HepG2 (cell line): ENCODE measurements around the gene PAK6. TPM values are rescaled to one million over a fixed set of nuclear protein-coding genes. Genes with fewer than 3 reads are reported as not detected.

Source experiments
- ATAC-seq: fragments of 200-7000 bp; cut with Tn5 transposase; 3 replicates; pipeline ENCODE4 v1.9.1; 2020; ENCODE audit warnings: mild to moderate bottlenecking, moderate library complexity
- BruUV-seq: library from RNA; stranded (reverse); fragments of 400-500 nt; replicated peaks from 2 replicates; lab custom pipeline; 2021; lab: Mats Ljungman, UMichigan
- CTCF ChIA-PET: fragments of 300-600 bp; formaldehyde crosslinking; extraction: SDS; loops from one replicate; lab custom pipeline; 2021; ENCODE audit warnings: low total read pairs, inconsistent platforms, low intra/inter-chr PET ratio; lab: Yijun Ruan, JAX
- POLR2A ChIA-PET: fragments of 350-600 bp; sonication (Branson Sonifier 250); formaldehyde crosslinking; loops from one replicate; lab custom pipeline; 2020; ENCODE audit warnings: antibody characterized with exemption, inconsistent platforms; lab: Yijun Ruan, JAX
- DNase-seq: peaks from one replicate; pipeline ENCODE4 v3.0.0-alpha.2; 2015; ENCODE audit warnings: low spot score
- FAIRE-seq: peaks from 3 replicates; lab custom pipeline; 2011; peaks lifted over from hg19 to GRCh38; lab: Jason Lieb, UNC
- H2AFZ ChIP-seq: one replicate; pipeline ENCODE4 v1.6.1; 2011; ENCODE audit warnings: low read length, inconsistent platforms
- H3K27ac ChIP-seq: fragments of 300-600 bp; 3 replicates; pipeline ENCODE4 v1.8.0; 2011; ENCODE audit warnings: mixed run types, mild to moderate bottlenecking, mixed read lengths, low read length, inconsistent platforms; ENCODE audit not compliant: insufficient read depth; ENCODE audit errors: extremely low read length
- H3K27me3 ChIP-seq, 2 experiments: fragments of 200-600 bp in 1 of 2; 2 replicates in 1 of 2; 3 replicates in 1 of 2; pipeline versions ENCODE4 v1.6.0 to v1.8.0; 2011; ENCODE audit warnings: low read length in 2 of 2, mild to moderate bottlenecking in 2 of 2, moderate library complexity in 2 of 2, inconsistent platforms in 1 of 2; ENCODE audit not compliant: insufficient read depth in 2 of 2, control insufficient read depth in 1 of 2
- H3K36me3 ChIP-seq, 2 experiments: fragments of 200-600 bp in 1 of 2; replicated peaks in 1 of 2; 2 replicates in 1 of 2; 3 replicates in 1 of 2; pipeline versions ENCODE4 v1.5.1 to v1.8.0; 2011; ENCODE audit warnings: low read length in 2 of 2, inconsistent platforms in 1 of 2; ENCODE audit not compliant: insufficient read depth in 2 of 2, control insufficient read depth in 1 of 2
- H3K4me1 ChIP-seq: 2 replicates; pipeline ENCODE4 v1.5.1; 2012; ENCODE audit warnings: low read length, inconsistent platforms; ENCODE audit not compliant: insufficient read depth
- H3K4me2 ChIP-seq: 2 replicates; pipeline ENCODE4 v1.6.0; 2011; ENCODE audit warnings: low read depth, low read length, inconsistent platforms
- H3K4me3 ChIP-seq, 3 experiments: fragments of 200-600 bp in 1 of 3; sonication (generic), shearing (Covaris generic) in 1 of 3; replicated peaks in 1 of 3; 2 replicates each; pipeline ENCODE4 v1.5.1; 2011 to 2016; ENCODE audit warnings: low read length in 3 of 3, inconsistent platforms in 2 of 3, low read depth in 2 of 3, mild to moderate bottlenecking in 2 of 3, control low read depth in 1 of 3, mixed read lengths in 1 of 3; ENCODE audit not compliant: insufficient read depth in 1 of 3
- H3K79me2 ChIP-seq: one replicate; pipeline ENCODE4 v1.6.1; 2011; ENCODE audit warnings: low read length, inconsistent platforms; ENCODE audit not compliant: insufficient read depth
- H3K9ac ChIP-seq: 2 replicates; pipeline ENCODE4 v1.6.0; 2011; ENCODE audit warnings: mild to moderate bottlenecking, low read depth, low read length, inconsistent platforms; ENCODE audit not compliant: insufficient read depth
- H3K9me3 ChIP-seq: 2 replicates; pipeline ENCODE4 v1.5.1; 2012; ENCODE audit warnings: mild to moderate bottlenecking, low read length
- H4K20me1 ChIP-seq: 2 replicates; pipeline ENCODE4 v1.6.0; 2011; ENCODE audit warnings: inconsistent platforms, mild to moderate bottlenecking, low read length, moderate library complexity; ENCODE audit not compliant: insufficient read depth
- FUBP1 ChIP-seq: sonication (generic); formaldehyde crosslinking; IDR thresholded peaks from 2 replicates; pipeline ENCODE4 v1.5.1; 2020; ENCODE audit warnings: missing genetic modification reagents, mild to moderate bottlenecking, borderline replicate concordance
- HOXA5 ChIP-seq: sonication (generic); formaldehyde crosslinking; IDR thresholded peaks from 2 replicates; pipeline ENCODE4 v1.4.0; 2020; ENCODE audit warnings: missing genetic modification reagents
- PRDM4 ChIP-seq: sonication (generic); formaldehyde crosslinking; IDR thresholded peaks from 2 replicates; pipeline ENCODE4 v1.9.0; 2021; ENCODE audit warnings: missing genetic modification reagents, borderline replicate concordance
- SAP130 ChIP-seq: IDR thresholded peaks from 2 replicates; pipeline ENCODE4 v1.6.1; 2016; ENCODE audit warnings: low read depth
- THRA ChIP-seq: sonication (generic); formaldehyde crosslinking; IDR thresholded peaks from 2 replicates; pipeline ENCODE4 v1.4.0; 2020; ENCODE audit warnings: missing genetic modification reagents, borderline replicate concordance
- ZBTB3 ChIP-seq: sonication (generic); formaldehyde crosslinking; IDR thresholded peaks from 2 replicates; pipeline ENCODE4 v1.4.0; 2020; ENCODE audit warnings: low read depth, mild to moderate bottlenecking, moderate library complexity, missing genetic modification reagents, borderline replicate concordance
- ZNF253 ChIP-seq: sonication (generic); formaldehyde crosslinking; IDR thresholded peaks from 2 replicates; pipeline ENCODE4 v1.8.0; 2022; ENCODE audit warnings: mild to moderate bottlenecking, missing genetic modification reagents, borderline replicate concordance
- ZNF839 ChIP-seq: sonication (generic); formaldehyde crosslinking; IDR thresholded peaks from 2 replicates; pipeline ENCODE4 v1.4.0; 2020; ENCODE audit warnings: missing genetic modification reagents, mild to moderate bottlenecking, borderline replicate concordance
- WGBS: methylation state at CpG from one replicate; pipeline ENCODE4 v1.1.6; 2017; ENCODE audit warnings: low lambda C conversion rate; 5-methylcytosine and 5-hydroxymethylcytosine counted together
- in situ Hi-C: cut with HindIII; loops from 2 replicates; pipeline ENCODE4 v1.10.0; 2017; ENCODE audit warnings: low pct_unique_long_range_greater_than_20kb; ENCODE audit not compliant: extremely low pct_ligation_motif_present
- intact Hi-C: fragments of 100-400 bp; cut with micrococcal nuclease; formaldehyde crosslinking; loops from one replicate; pipeline ENCODE4 v1.10.0; 2022; ENCODE audit not compliant: unreplicated experiment
- polyA plus RNA-seq, 8 experiments: library from polyadenylated mRNA; depleted of rRNA in 3 of 8; stranded (reverse) in 7 of 8; unstranded in 1 of 8; fragments of >200 nt; fragmentation: Illumina TruSeq in 4 of 8; extraction: Trizol in 4 of 8; gene quantifications; 2 replicates each; pipeline versions ENCODE4 v1.2.1 to v1.2.3, GENCODE V29; 2011 to 2016; ENCODE audit warnings: low read depth in 4 of 8, missing spikeins in 1 of 8, mixed read lengths in 1 of 8; ENCODE audit not compliant: insufficient read depth in 1 of 8
- total RNA-seq, 5 experiments: library from RNA; depleted of rRNA; stranded (reverse); fragments of >200 nt; fragmentation: Illumina TruSeq; extraction: Trizol; gene quantifications; 2 replicates each; pipeline ENCODE4 v1.2.3, GENCODE V29; 2016; ENCODE audit warnings: low read depth in 1 of 5
- TF ChIP-seq, protein P1 (sequence below): sonication (generic); formaldehyde crosslinking; IDR thresholded peaks from 2 replicates; pipeline ENCODE4 v1.4.0; 2020; ENCODE audit warnings: mild to moderate bottlenecking, missing genetic modification reagents
- TF ChIP-seq, protein P2 (sequence below): sonication (generic); formaldehyde crosslinking; IDR thresholded peaks from 2 replicates; pipeline ENCODE4 v1.5.1; 2020; ENCODE audit warnings: missing genetic modification reagents, mild to moderate bottlenecking, borderline replicate concordance

Gene PAK6
- total and polyA plus RNA-seq, 2 of the 13 experiments (the other 11 are each of a cell fraction or from before 2014, with no cell fraction given): 0.07 TPM; not detected in 1

DNA sequence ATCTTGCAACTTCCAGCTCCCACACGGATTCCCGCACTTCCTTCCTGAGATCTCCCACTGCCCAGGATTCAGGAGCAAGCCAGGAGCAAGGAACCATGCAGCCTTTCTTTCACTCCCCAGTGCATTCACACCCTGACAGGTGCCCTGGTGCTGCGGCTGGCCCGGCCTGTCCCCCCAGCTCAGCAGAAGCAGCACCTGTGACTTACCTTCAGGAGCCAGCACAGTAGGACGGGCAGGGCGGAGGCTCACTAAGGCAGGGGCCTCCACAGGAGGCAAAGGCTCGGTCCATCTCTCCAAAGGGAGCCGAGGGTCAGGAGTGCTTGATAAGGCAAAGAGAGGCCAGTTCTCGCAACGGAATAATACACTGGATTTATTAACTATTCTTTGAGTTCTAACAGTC lies 39.2 kb downstream of the PAK6 start:
- in situ Hi-C loops: loop anchor here (5.0 kb wide), 1 partner anchor 34 kb away; no protein-coding TSS in a partner anchor
- Histone ChIP-seq H2AFZ (no peak overlapping the region), H3K9me3 (no peaks in the 10 kb centered on the region), H3K9ac (no peak overlapping the region), H3K4me1 (peaks cover 27% of the 10 kb centered on the region), H3K79me2 (no peaks in the 10 kb centered on the region), H3K27me3 (peaks cover 3 to 46% of the 10 kb centered on the region in 2 experiments), H3K4me3 (no peak overlapping the region), H3K27ac (no peak overlapping the region), H4K20me1 (no peaks in the 10 kb centered on the region), H3K4me2 (no peak overlapping the region), H3K36me3 (no peaks in the 10 kb centered on the region)
- ChIA-PET CTCF (no interaction called here), POLR2A (no interaction called here)
- WGBS: 31% methylated on average over 4 of the region's 10 CpGs
- DNase-seq (no peak), FAIRE-seq (no peak), ATAC-seq (no peak)
- BruUV-seq: no TSS peak
- intact Hi-C loops: loop anchor here (10.0 kb wide), 1 partner anchor 173 kb away; the partner anchor contains the start of gene BMF
- TF ChIP-seq ZNF253 (CRISPR knock-in tag) (no peak), FUBP1 (no peak), ZNF839 (CRISPR knock-in tag) (no peak), ZBTB3 (CRISPR knock-in tag) (no peak), HOXA5 (CRISPR knock-in tag) (no peak), SAP130 (no peak), THRA (CRISPR knock-in tag) (no peak), PRDM4 (no peak)
- TF ChIP-seq, protein P1, sequence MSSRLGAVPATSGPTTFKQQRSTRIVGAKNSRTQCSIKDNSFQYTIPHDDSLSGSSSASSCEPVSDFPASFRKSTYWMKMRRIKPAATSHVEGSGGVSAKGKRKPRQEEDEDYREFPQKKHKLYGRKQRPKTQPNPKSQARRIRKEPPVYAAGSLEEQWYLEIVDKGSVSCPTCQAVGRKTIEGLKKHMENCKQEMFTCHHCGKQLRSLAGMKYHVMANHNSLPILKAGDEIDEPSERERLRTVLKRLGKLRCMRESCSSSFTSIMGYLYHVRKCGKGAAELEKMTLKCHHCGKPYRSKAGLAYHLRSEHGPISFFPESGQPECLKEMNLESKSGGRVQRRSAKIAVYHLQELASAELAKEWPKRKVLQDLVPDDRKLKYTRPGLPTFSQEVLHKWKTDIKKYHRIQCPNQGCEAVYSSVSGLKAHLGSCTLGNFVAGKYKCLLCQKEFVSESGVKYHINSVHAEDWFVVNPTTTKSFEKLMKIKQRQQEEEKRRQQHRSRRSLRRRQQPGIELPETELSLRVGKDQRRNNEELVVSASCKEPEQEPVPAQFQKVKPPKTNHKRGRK: no peak
- TF ChIP-seq, protein P2, sequence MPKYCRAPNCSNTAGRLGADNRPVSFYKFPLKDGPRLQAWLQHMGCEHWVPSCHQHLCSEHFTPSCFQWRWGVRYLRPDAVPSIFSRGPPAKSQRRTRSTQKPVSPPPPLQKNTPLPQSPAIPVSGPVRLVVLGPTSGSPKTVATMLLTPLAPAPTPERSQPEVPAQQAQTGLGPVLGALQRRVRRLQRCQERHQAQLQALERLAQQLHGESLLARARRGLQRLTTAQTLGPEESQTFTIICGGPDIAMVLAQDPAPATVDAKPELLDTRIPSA (CRISPR knock-in tag): no peak
